Osteoblast (primary cell): Measurements from ENCODE around the gene ULBP1. TPM values are rescaled to one million over a fixed set of nuclear protein-coding genes. Genes with fewer than 3 reads are reported as not detected.
"Not testable (repeated sequence)": the region's sequence is repeated elsewhere in the genome, so short reads cannot be mapped to it uniquely, and the experiment has no call there.

Source experiments
- DNase-seq: peaks from one replicate; pipeline ENCODE4 v3.0.0; 2011; ENCODE audit warnings: low spot score, mixed read lengths; ENCODE audit not compliant: insufficient read length; ENCODE audit errors: missing footprints
- H2AFZ ChIP-seq: 2 replicates; pipeline ENCODE4 v1.6.0; 2011; ENCODE audit warnings: mild to moderate bottlenecking, low read length
- H3K27ac ChIP-seq: 2 replicates; pipeline ENCODE4 v1.5.1; 2011; ENCODE audit warnings: mild to moderate bottlenecking, low read depth, low read length, moderate library complexity
- H3K27me3 ChIP-seq: 2 replicates; pipeline ENCODE4 v1.6.0; 2012; ENCODE audit warnings: mild to moderate bottlenecking, control low read depth, inconsistent platforms, low read length, moderate library complexity; ENCODE audit not compliant: insufficient read depth
- H3K36me3 ChIP-seq: 2 replicates; pipeline ENCODE4 v1.5.1; 2011; ENCODE audit warnings: mild to moderate bottlenecking, low read length, control low read depth, moderate library complexity; ENCODE audit not compliant: insufficient read depth
- H3K4me1 ChIP-seq: 2 replicates; pipeline ENCODE4 v1.5.1; 2011; ENCODE audit warnings: mild to moderate bottlenecking, low read length, control low read depth, moderate library complexity; ENCODE audit not compliant: insufficient read depth
- H3K4me2 ChIP-seq: 2 replicates; pipeline ENCODE4 v1.6.0; 2011; ENCODE audit warnings: mild to moderate bottlenecking, low read length; ENCODE audit not compliant: insufficient read depth
- H3K4me3 ChIP-seq: fragments of 200-600 bp; sonication (generic); 3 replicates; pipeline ENCODE4 v1.5.1; 2012; ENCODE audit warnings: mild to moderate bottlenecking, low read length, inconsistent platforms; ENCODE audit not compliant: insufficient read depth
- H3K79me2 ChIP-seq: 2 replicates; pipeline ENCODE4 v1.6.0; 2012; ENCODE audit warnings: mild to moderate bottlenecking, low read length, control low read depth, inconsistent platforms; ENCODE audit not compliant: insufficient read depth
- H3K9me3 ChIP-seq: 2 replicates; pipeline ENCODE4 v1.5.1; 2011; ENCODE audit warnings: low read depth, low read length, control low read depth
- H4K20me1 ChIP-seq: 2 replicates; pipeline ENCODE4 v1.6.0; 2012; ENCODE audit warnings: mild to moderate bottlenecking, low read length, control low read depth; ENCODE audit not compliant: insufficient read depth
- total RNA-seq: library from RNA; depleted of rRNA; stranded (reverse); fragments of >200 nt; gene quantifications from 2 replicates; pipeline ENCODE4 v1.2.3, GENCODE V29; 2012
- TF ChIP-seq, protein P1 (sequence below): IDR thresholded peaks from 2 replicates; pipeline ENCODE4 v1.5.1; 2011; ENCODE audit warnings: mild to moderate bottlenecking, low read depth, low read length, moderate library complexity; ENCODE audit errors: extremely low read depth

Gene ULBP1
- total RNA-seq, 1 donor = 0.72 TPM

DNA sequence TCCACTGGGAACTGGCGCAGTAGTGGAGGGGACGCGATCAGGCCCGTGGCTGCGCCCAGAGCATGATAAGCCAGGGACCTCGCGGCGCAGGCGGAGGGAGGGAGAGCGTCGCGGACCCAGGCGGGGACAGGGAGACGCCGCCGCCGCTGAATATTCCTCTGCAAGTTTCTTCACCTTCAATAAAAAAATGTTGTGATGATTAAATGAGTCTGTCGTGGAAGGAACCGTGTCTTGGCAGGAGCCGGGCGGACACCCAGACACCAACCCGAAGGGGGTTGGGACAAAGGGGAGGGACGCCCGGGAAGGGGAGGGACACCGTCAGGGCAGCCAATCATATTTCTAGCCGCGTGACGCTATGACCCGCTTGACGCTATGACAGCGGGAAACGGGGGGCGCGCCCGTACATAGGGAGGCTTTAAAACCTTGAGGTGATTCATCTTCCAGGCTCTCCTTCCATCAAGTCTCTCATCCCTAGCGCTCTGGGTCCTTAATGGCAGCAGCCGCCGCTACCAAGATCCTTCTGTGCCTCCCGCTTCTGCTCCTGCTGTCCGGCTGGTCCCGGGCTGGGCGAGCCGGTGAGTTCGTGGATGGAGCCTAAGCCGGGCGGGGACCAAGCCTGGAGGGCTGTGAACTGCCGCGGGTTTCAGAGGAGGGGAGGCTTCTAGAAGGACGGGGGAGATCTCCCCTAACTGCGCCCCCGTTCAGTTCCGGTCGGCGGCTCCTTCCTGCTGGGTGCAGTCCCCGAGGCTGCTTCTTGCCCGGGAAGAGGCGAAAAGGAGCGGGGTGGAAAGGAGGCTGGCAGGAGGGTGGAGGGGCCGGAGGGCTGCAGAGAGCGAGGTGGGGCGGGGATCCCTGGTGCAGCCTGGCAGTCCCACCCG, 21.9 kb upstream of the ULBP1 start, which contains the start of gene ULBP2:
TSS of gene ULBP2 (plus strand) at position 432 of the 878 bp plus-strand sequence. CDS start at position 491, 59 bp downstream.
- TF ChIP-seq, protein P1, sequence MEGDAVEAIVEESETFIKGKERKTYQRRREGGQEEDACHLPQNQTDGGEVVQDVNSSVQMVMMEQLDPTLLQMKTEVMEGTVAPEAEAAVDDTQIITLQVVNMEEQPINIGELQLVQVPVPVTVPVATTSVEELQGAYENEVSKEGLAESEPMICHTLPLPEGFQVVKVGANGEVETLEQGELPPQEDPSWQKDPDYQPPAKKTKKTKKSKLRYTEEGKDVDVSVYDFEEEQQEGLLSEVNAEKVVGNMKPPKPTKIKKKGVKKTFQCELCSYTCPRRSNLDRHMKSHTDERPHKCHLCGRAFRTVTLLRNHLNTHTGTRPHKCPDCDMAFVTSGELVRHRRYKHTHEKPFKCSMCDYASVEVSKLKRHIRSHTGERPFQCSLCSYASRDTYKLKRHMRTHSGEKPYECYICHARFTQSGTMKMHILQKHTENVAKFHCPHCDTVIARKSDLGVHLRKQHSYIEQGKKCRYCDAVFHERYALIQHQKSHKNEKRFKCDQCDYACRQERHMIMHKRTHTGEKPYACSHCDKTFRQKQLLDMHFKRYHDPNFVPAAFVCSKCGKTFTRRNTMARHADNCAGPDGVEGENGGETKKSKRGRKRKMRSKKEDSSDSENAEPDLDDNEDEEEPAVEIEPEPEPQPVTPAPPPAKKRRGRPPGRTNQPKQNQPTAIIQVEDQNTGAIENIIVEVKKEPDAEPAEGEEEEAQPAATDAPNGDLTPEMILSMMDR = no peak
- peak within 1 kb of the TSS; percentile 89 for H3K4me2 ChIP-seq
- peak within 1 kb of the TSS; percentile 80 for H3K27ac ChIP-seq
- peaks cover 18% of the 10 kb centered on the region for H3K27me3 ChIP-seq
- peaks cover 2% of the 10 kb centered on the region for H3K79me2 ChIP-seq
- H2AFZ ChIP-seq = peak within 1 kb of the TSS; percentile 96
- H3K36me3 ChIP-seq = no peaks in the 10 kb centered on the region
- H3K9me3 ChIP-seq = no peaks in the 10 kb centered on the region
- peak within 1 kb of the TSS; percentile 97 for H3K4me3 ChIP-seq
- DNase-seq = peak; percentile 99
- peaks cover 16% of the 10 kb centered on the region for H3K4me1 ChIP-seq
- H4K20me1 ChIP-seq = no peaks in the 10 kb centered on the region

DNA sequence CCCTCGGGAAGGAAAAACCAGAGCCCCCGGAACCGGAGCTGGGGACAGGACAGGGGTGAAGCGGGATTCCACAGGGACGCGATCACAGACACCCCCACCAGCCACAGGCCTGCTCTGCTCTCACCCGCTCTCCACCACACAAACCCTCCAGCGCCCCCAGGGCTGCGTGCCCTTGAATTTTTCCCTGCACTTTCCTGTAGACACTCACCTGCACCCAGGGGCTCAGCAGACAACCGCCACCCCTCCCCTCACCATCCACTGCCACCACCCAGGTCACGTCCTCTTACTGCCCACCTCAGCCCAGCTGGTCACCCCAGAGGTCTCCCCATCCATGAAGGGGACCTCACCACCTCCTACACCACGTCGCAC, 21.3 kb upstream of the ULBP1 start:
- H3K27me3 ChIP-seq = peaks cover 14% of the 10 kb centered on the region
- peak overlapping the region; percentile 80 for H3K27ac ChIP-seq
- H4K20me1 ChIP-seq = no peaks in the 10 kb centered on the region
- peak overlapping the region; percentile 96 for H2AFZ ChIP-seq
- peaks cover 2% of the 10 kb centered on the region for H3K79me2 ChIP-seq
- peaks cover 16% of the 10 kb centered on the region for H3K4me1 ChIP-seq
- H3K4me2 ChIP-seq = peak overlapping the region; percentile 89
- peak overlapping the region; percentile 97 for H3K4me3 ChIP-seq
- H3K36me3 ChIP-seq = no peaks in the 10 kb centered on the region
- DNase-seq = no peak
- no peaks in the 10 kb centered on the region for H3K9me3 ChIP-seq
- TF ChIP-seq, protein P1 = no peak

DNA sequence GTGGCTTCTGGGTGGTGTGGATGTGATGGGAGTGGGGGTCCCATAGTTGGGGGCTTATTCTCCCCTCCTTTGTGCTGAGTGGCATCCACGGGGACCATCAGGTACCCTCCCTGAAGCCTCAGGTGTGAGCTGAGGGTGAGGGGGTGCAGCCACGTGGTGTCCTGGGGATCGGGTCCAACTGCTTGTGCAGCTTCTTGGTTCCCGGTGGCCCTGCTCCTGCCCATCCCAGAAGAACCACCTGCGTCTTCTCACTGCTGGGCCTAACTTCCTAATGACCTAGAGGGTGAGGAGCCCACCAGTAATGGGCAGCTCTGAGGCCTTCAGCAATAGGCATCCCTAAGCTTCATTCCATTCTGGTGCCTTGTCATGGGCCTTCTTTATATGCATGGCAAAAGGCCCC, 20.4 kb upstream of the ULBP1 start:
- DNase-seq, H4K20me1 ChIP-seq, H2AFZ ChIP-seq, H3K36me3 ChIP-seq, H3K4me3 ChIP-seq, H3K27ac ChIP-seq, H3K9me3 ChIP-seq, H3K4me2 ChIP-seq, H3K79me2 ChIP-seq: not testable (repeated sequence)
- Histone ChIP-seq H3K27me3 (peaks cover 12% of the 10 kb centered on the region), H3K4me1 (peaks cover 14% of the 10 kb centered on the region)

DNA sequence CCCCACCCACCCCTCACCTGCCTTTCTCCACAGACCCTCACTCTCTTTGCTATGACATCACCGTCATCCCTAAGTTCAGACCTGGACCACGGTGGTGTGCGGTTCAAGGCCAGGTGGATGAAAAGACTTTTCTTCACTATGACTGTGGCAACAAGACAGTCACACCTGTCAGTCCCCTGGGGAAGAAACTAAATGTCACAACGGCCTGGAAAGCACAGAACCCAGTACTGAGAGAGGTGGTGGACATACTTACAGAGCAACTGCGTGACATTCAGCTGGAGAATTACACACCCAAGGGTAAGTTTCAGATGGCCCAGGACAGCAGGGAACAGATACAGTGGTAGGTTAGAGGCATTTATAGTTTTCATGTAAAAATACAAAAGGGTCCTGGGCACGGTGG, 18.5 kb upstream of the ULBP1 start:
- DNase-seq, H3K79me2 ChIP-seq, H3K36me3 ChIP-seq, H3K27ac ChIP-seq, H4K20me1 ChIP-seq, H3K27me3 ChIP-seq, H2AFZ ChIP-seq, H3K4me1 ChIP-seq, H3K9me3 ChIP-seq, H3K4me2 ChIP-seq, H3K4me3 ChIP-seq: not testable (repeated sequence)

DNA sequence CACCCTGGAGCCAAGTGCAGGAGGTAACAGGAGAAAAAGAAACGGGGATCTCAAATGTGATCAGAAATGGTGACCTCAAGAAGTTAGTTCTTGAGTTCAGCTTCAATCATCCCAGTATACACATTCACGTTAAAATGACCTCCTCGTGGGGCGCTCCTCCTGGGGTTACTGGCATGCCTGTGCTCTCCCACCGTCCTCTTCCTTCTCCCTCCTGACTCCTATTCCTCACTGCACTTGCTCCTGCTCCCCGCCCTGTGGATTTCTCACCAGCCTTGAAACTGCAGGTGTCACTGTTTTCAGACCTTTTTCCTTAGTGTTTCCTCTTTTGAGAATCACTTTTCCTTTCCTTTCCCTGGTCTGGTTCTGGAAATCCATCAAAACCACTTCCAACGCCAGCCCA, 17.1 kb upstream of the ULBP1 start:
- H3K4me3 ChIP-seq, H3K27ac ChIP-seq, H3K36me3 ChIP-seq, H3K9me3 ChIP-seq, H4K20me1 ChIP-seq, H2AFZ ChIP-seq, H3K4me1 ChIP-seq, H3K79me2 ChIP-seq, DNase-seq, H3K4me2 ChIP-seq: not testable (repeated sequence)
- H3K27me3 ChIP-seq = peaks cover 10% of the 10 kb centered on the region

DNA sequence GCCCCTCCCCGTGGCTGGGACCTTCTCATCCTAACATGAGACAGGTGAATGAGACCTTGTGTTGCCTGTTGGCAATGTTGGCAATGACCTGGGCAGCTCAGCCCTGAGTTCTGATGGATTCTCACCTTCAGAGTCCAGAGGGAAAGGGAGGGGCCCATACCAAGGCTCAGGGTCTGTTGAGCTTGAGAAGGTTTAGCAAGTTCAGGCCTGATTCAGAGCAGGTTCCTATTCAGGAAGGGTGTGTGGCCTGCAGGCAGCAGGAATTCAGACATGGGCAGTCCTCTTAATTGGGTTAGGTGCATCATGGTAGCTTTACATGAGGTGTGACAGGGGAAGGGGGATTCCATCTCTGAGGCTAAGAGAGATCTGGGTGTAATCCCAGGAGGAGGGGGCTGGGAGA, 16.2 kb upstream of the ULBP1 start:
- not testable (repeated sequence) for H4K20me1 ChIP-seq, H3K4me3 ChIP-seq, H3K36me3 ChIP-seq, DNase-seq, H3K4me2 ChIP-seq, H3K79me2 ChIP-seq, H3K9me3 ChIP-seq, H2AFZ ChIP-seq, H3K4me1 ChIP-seq, H3K27ac ChIP-seq
- H3K27me3 ChIP-seq = peaks cover 19% of the 10 kb centered on the region
